Common myeloid progenitor, CD34-positive (primary cell): Measurements from ENCODE around the gene CES1.
"Not testable (repeated sequence)": the region's sequence is repeated elsewhere in the genome, so short reads cannot be mapped to it uniquely, and the experiment has no call there.

Experiments used
- CTCF ChIA-PET: fragments of 350-600 bp; sonication (Branson Sonifier 250); formaldehyde crosslinking; loops from one replicate; lab custom pipeline; 2021; ENCODE audit warnings: antibody characterized with exemption; lab: Charles Lee
- POLR2A ChIA-PET: fragments of 350-600 bp; sonication (Branson Sonifier 250); formaldehyde crosslinking; loops from one replicate; lab custom pipeline; 2021; ENCODE audit warnings: antibody characterized with exemption; lab: Charles Lee
- DNase-seq, 3 donors: peaks; one replicate each; pipeline versions ENCODE4 v3.0.0 to v3.0.0-alpha.2; 2013
- H3K27ac ChIP-seq, 2 experiments: 1 replicate in 1 of 2; 2 replicates in 1 of 2; pipeline ENCODE4 v1.7.0; 2013; ENCODE audit warnings: inconsistent platforms in 2 of 2, low read length in 2 of 2, mild to moderate bottlenecking in 2 of 2, low read depth in 1 of 2, moderate library complexity in 1 of 2; ENCODE audit not compliant: severe bottlenecking in 2 of 2, insufficient read depth in 1 of 2, poor library complexity in 1 of 2
- H3K27me3 ChIP-seq, 5 experiments: replicated peaks in 2 of 5; 1 replicate in 3 of 5; 2 replicates in 2 of 5; pipeline versions ENCODE4 v1.6.1 to v1.7.0; 2013; ENCODE audit warnings: low read length in 4 of 5, mild to moderate bottlenecking in 2 of 5, moderate library complexity in 2 of 5, inconsistent platforms in 1 of 5; ENCODE audit not compliant: insufficient read depth in 5 of 5, control insufficient read depth in 4 of 5
- H3K36me3 ChIP-seq, 4 experiments: 1 replicate in 2 of 4; 2 replicates in 2 of 4; pipeline versions ENCODE4 v1.6.1 to v1.7.0; 2013; ENCODE audit warnings: low read length in 3 of 4, control low read depth in 1 of 4, mild to moderate bottlenecking in 1 of 4; ENCODE audit not compliant: control insufficient read depth in 4 of 4, insufficient read depth in 4 of 4
- H3K4me1 ChIP-seq, 4 experiments: 1 replicate in 3 of 4; 2 replicates in 1 of 4; pipeline versions ENCODE4 v1.6.1 to v1.7.1; 2013; ENCODE audit warnings: low read length in 3 of 4, mild to moderate bottlenecking in 3 of 4, control low read depth in 1 of 4, inconsistent platforms in 1 of 4, moderate library complexity in 1 of 4; ENCODE audit not compliant: control insufficient read depth in 4 of 4, insufficient read depth in 4 of 4; ENCODE audit errors: control extremely low read depth in 1 of 4
- H3K4me3 ChIP-seq, 7 experiments: 1 replicate in 4 of 7; 2 replicates in 3 of 7; pipeline versions ENCODE4 v1.5.1 to v1.7.0; 2013; ENCODE audit warnings: mild to moderate bottlenecking in 7 of 7, low read length in 6 of 7, moderate library complexity in 6 of 7, inconsistent platforms in 2 of 7, low read depth in 2 of 7, control low read depth in 1 of 7; ENCODE audit not compliant: insufficient read depth in 4 of 7, control insufficient read depth in 1 of 7; ENCODE audit errors: extremely low read depth in 1 of 7
- H3K9me3 ChIP-seq, 5 experiments: 1 replicate in 4 of 5; 2 replicates in 1 of 5; pipeline versions ENCODE4 v1.6.1 to v1.7.1; 2013; ENCODE audit warnings: low read length in 4 of 5, mild to moderate bottlenecking in 2 of 5, inconsistent platforms in 1 of 5, low read depth in 1 of 5, moderate library complexity in 1 of 5; ENCODE audit not compliant: control insufficient read depth in 4 of 5, insufficient read depth in 2 of 5; ENCODE audit errors: control extremely low read depth in 1 of 5
- WGBS: methylation state at CpG from one replicate; pipeline ENCODE4 v1.1.5; 2013; ENCODE audit not compliant: insufficient coverage; 5-methylcytosine and 5-hydroxymethylcytosine counted together

The CES1 gene

DNA sequence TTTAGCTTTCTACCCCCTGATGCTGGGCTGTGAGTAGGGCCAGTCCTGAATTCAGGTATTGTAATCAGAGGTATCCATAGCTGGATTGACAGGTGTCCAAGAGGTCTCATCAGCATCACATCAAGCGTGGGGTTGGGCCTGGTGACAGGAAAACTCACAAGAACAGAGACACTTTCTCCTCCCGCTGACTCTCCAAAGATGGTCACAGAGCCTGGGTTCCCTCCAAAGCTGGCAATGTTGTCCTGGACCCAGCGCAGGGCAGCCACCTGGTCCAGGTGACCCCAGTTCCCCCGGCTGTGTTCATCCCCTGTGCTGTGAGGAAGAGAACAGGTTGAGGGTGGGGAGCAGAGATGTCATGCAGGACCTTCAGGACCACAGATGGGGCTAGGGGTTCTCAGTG lies 11.7 kb downstream of the CES1 start:
- H3K27me3 ChIP-seq, result peaks cover 0 to 36% (median 0%) of the 10 kb centered on the region in 5 experiments
- ChIA-PET POLR2A (no interaction called here), CTCF (no interaction called here)
- H3K36me3 ChIP-seq, result no peaks in the 10 kb centered on the region
- no peak for DNase-seq
- H3K27ac ChIP-seq, result no peak overlapping the region
- no peak overlapping the region for H3K4me3 ChIP-seq
- 94% methylated on average over 4 of the region's 4 CpGs for WGBS
- H3K4me1 ChIP-seq, result no peaks in the 10 kb centered on the region
- H3K9me3 ChIP-seq, result peaks cover 0 to 5% (median 0%) of the 10 kb centered on the region in 5 experiments

GRCh38 chr16:55820615-55821014 lies 12.3 kb downstream of the CES1 start:
- Histone ChIP-seq H3K27ac (no peak overlapping the region), H3K9me3 (peaks cover 0 to 5% (median 0%) of the 10 kb centered on the region in 5 experiments), H3K4me1 (no peaks in the 10 kb centered on the region), H3K36me3 (no peaks in the 10 kb centered on the region), H3K4me3 (no peak overlapping the region), H3K27me3 (peaks cover 0 to 41% (median 0%) of the 10 kb centered on the region in 5 experiments)
- WGBS, result 86% methylated on average over 3 of the region's 3 CpGs
- ChIA-PET CTCF (no interaction called here), POLR2A (no interaction called here)
- no peak for DNase-seq

- Histone ChIP-seq H3K27me3 (peaks cover 0 to 59% (median 2%) of the 10 kb centered on the region in 5 experiments), H3K36me3 (no peaks in the 10 kb centered on the region), H3K4me3 (no peak overlapping the region), H3K9me3 (peaks cover 0 to 2% (median 0%) of the 10 kb centered on the region in 5 experiments), H3K27ac (no peak overlapping the region), H3K4me1 (no peaks in the 10 kb centered on the region)
- no peak for DNase-seq
- 94% methylated on average over 5 of the region's 5 CpGs for WGBS
- POLR2A ChIA-PET, result no interaction called here
- CTCF ChIA-PET, result no interaction called here
Measured at GRCh38 chr16:55817236-55817912, 15.5 kb downstream of the CES1 start.

DNA sequence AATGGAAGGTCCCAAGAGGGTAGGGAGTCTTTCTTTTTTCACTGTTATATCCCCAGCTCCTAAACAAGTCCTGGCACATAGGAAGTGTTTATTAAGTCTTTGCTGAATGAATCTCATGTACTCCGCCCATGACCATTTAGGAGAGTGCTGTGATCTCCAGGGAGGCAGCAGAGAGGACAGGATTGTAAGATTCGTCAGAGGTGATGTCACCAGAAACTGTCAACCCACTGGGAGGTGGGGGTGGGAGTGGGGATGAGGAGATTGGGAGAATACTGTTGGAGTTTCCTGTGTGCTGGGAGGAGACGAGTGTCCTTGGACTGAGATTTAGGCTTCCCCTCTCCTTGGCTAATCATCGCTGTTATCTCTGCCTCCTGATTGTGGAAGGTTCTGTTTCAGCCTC lies 16.7 kb downstream of the CES1 start:
- H3K9me3 ChIP-seq, CTCF ChIA-PET, H3K4me1 ChIP-seq, DNase-seq, H3K4me3 ChIP-seq, H3K36me3 ChIP-seq, POLR2A ChIA-PET, H3K27ac ChIP-seq: not testable (repeated sequence)
- 66% methylated on average over 3 of the region's 4 CpGs for WGBS
- H3K27me3 ChIP-seq, result peaks cover 0 to 63% (median 6%) of the 10 kb centered on the region in 5 experiments

GRCh38 chr16:55815320-55815719 lies 17.6 kb downstream of the CES1 start:
- POLR2A ChIA-PET, result no interaction called here
- no peak overlapping the region for H3K27ac ChIP-seq
- no peak for DNase-seq
- CTCF ChIA-PET, result no interaction called here
- peaks cover 0 to 55% (median 9%) of the 10 kb centered on the region in 5 experiments for H3K27me3 ChIP-seq
- WGBS, result 87% methylated on average over 4 of the region's 4 CpGs
- H3K9me3 ChIP-seq, result no peaks in the 10 kb centered on the region
- H3K4me1 ChIP-seq, result no peaks in the 10 kb centered on the region
- H3K4me3 ChIP-seq, result no peak overlapping the region
- no peaks in the 10 kb centered on the region for H3K36me3 ChIP-seq

DNA sequence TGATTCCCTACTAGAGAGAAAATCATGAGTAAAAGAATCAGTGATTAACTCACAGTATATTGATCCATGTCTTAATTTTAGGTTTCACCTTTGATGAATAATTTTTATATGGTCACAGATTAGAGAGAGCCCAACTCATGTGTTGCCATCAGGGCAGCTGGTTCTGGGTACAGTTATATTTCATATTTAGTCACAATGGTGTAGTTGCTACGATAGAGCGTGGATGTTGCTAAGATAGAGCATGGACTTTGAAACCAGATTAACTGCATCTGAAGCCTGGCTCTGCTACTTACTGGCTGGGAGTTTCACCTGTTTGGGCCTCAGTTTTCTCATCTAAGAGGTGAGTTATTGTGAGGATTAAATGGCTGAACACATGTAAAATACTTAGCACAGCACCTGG lies 18.7 kb downstream of the CES1 start:
- H3K4me1 ChIP-seq, CTCF ChIA-PET, POLR2A ChIA-PET, H3K9me3 ChIP-seq, DNase-seq, H3K27ac ChIP-seq, H3K4me3 ChIP-seq, H3K36me3 ChIP-seq: not testable (repeated sequence)
- H3K27me3 ChIP-seq, result peaks cover 0 to 60% (median 11%) of the 10 kb centered on the region in 5 experiments
- no CpG with 5 or more reads among the region's 2 CpGs for WGBS

DNA sequence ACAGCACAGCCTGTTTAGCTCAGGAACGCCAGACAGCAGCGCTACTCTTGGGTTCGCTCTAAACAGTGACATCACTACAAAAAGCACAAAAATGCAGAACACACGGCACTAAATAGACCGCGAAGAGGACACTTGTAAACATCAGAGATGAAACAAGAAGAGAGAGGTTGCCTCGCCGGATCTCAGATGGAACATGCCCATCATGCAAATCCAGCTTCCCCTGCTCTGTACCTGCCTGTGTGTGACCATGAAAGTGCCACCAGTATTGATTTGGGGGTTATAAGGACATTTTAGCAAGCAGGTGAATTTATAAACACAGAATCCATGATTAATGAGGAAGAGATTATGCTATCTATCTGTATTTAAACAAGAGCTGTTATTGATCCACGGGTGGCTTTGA lies 19.2 kb downstream of the CES1 start:
- 92% methylated on average over 6 of the region's 9 CpGs for WGBS
- CTCF ChIA-PET, H3K27ac ChIP-seq, H3K4me1 ChIP-seq, H3K9me3 ChIP-seq, H3K4me3 ChIP-seq, DNase-seq, POLR2A ChIA-PET, H3K36me3 ChIP-seq: not testable (repeated sequence)
- peaks cover 0 to 62% (median 11%) of the 10 kb centered on the region in 5 experiments for H3K27me3 ChIP-seq
